ENCODE data around the gene SLC12A4.
"Not testable (repeated sequence)": the region's sequence is repeated elsewhere in the genome, so short reads cannot be mapped to it uniquely, and the experiment has no call there.

SLC12A4 gene

DNA sequence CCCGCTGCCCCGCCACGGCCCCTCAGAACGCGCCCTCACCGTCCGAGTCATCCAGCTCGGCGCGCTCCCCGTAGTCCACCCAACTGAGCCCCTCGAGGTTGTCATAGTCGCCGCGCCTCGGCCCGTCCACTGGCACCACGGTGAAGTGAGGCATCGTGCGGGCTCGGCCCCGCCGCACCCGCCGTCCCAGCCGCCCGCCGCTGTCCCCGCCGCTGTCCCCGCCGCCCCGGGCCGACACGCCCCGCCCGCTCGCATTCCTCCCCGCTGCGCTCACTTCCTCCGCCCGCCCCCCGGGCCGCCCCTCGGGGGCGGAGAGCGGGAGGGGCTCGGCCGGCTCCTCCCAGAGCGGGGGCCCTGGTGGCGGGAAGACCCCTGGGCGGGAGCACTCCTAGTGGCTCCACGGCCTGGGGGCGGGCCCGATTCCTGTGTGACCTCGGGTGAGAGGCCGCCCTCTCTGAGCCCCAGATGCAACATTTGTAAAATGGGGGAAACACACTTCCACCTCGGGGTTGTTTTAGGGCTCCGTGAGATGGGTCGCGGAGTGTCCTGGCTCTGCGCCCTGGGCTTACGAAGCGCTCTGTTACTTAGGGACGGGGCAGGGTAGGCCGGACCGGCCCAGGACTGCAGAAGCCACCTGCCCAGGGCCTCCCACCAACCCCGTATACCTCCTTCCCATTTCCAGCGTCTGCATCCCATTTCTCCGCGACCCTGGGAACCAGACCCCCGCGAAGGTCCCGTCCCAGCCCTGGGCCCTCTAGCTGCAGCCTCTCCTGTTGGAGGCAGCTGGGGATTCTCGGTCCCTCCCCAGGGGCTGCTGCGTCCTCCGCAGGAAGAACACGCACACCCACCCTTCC is at the start of gene SLC12A4:
SLC12A4 (minus strand) TSS at position 238 of the 854 bp plus-strand sequence; CDS start at position 154, 84 bp downstream.
- peak; percentile 58 for DNase-seq (ENCODE audit: low read depth)

GRCh38 chr16:68015681-68016080 is 47.2 kb upstream of the SLC12A4 start, which contains the start of gene DPEP2NB:
Gene DPEP2NB (minus strand): TSS chr16:68015911. CDS start chr16:68015770, 141 bp downstream.
- no peak for DNase-seq (ENCODE audit: low read depth)

GRCh38 chr16:68013440-68013839 is 45.0 kb upstream of the SLC12A4 start:
- DNase-seq (ENCODE audit: low read depth) = no peak

- not testable (repeated sequence) for DNase-seq (ENCODE audit: low read depth)
These were observed 41.4 kb upstream of the SLC12A4 start for GRCh38 chr16:68009872-68010271.

DNA sequence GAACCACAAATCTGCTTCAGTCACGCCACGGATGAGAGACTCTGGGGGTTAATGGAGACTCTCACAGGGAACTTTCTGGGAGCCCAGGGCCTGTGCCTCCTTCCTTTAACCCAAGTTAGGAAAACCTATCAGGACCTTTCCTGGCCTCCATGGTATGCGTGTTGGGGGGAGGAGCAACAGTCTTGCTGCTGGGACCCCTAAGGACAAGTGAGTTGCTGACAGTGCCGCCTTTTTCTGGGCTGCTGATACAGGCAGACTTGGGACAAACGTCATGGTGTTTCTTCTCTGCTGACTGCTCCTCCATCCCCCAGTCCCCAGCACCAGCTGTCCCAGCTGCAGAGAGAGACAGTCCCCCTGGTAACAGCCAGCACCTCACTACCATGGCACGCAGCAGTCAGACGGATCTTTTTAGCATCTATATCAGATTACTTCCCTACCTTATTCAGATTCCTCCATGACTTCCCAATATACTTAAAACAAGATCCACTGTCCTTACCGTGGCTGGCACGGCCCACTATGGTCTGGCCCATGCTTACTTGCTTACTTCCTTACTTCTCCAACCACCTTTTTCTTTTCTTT is 40.8 kb upstream of the SLC12A4 start:
- no peak for DNase-seq (ENCODE audit: low read depth)

GRCh38 chr16:68005786-68006286 is 37.4 kb upstream of the SLC12A4 start:
- no peak for DNase-seq (ENCODE audit: low read depth)

DNA sequence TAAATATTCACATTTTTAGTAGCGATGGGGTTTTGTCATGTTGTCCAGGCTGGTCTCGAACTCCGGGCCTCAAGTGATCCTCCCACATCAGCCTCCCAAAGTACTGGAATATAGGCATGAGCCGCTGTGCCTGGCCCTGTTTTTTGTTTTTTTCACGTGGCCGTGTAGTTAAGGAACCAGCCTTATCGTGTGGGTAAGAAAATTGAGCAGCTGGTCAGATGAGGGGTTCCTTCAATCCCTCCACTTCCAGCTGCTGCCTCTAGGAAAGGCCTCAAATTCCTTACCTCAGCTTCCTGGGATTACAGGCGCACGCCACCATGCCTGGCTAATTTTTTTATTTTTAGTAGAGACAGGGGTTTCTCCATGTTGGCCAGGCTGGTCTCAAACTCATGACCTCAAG is 36.8 kb upstream of the SLC12A4 start:
- no peak for DNase-seq (ENCODE audit: low read depth)

- DNase-seq (ENCODE audit: low read depth) = no peak
These were observed 34.6 kb upstream of the SLC12A4 start for GRCh38 chr16:68003031-68003430.

GRCh38 chr16:68000450-68000849 is 32.0 kb upstream of the SLC12A4 start:
- DNase-seq (ENCODE audit: low read depth) = no peak

GRCh38 chr16:67999985-68000384 is 31.5 kb upstream of the SLC12A4 start:
- DNase-seq (ENCODE audit: low read depth) = no peak

GRCh38 chr16:67998779-67999688 is 30.6 kb upstream of the SLC12A4 start, which contains the start of gene DPEP2:
Gene DPEP2 (minus strand): TSS chr16:67999484. CDS start chr16:67993212, 6,272 bp downstream.
- DNase-seq (ENCODE audit: low read depth) = not testable (repeated sequence)

- DNase-seq (ENCODE audit: low read depth) = not testable (repeated sequence)
These were observed 29.9 kb upstream of the SLC12A4 start for GRCh38 chr16:67998231-67998778.

- DNase-seq (ENCODE audit: low read depth) = no peak
These were observed 28.2 kb upstream of the SLC12A4 start for GRCh38 chr16:67996666-67997065.

- no peak for DNase-seq (ENCODE audit: low read depth)
These were observed 27.0 kb upstream of the SLC12A4 start for GRCh38 chr16:67995423-67995822.

- not testable (repeated sequence) for DNase-seq (ENCODE audit: low read depth)
These were observed 25.6 kb upstream of the SLC12A4 start for GRCh38 chr16:67994040-67994408.

GRCh38 chr16:67993207-67994039 is 25.0 kb upstream of the SLC12A4 start:
- DNase-seq (ENCODE audit: low read depth) = peak; percentile 51

DNA sequence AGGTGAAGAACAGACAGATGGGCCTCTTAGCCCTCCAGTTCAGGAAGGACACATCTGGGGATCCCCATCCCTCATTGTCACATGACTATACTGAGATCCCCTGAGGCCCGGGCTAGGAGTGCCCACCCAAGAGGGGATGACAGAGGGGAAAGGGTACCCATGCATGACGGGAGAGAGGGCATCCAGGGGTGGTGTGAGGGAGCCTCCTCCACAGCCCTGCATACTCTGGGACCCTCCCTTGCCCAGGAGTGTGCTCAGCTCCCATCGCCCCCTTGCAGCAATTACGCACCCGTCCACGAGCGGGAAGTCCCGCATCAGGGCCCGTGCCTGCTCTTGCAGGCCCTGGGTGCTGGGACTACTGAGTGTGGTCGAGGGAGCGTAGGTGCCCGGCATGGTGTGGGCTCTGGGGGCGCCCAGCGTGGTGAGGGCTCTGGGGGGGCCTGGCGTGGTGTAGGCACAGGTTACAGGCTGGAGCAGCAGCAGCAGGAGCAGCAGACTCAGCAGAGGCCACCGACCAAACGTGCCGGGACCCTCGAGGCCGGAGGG is 24.3 kb upstream of the SLC12A4 start:
- DNase-seq (ENCODE audit: low read depth) = no peak

DNA sequence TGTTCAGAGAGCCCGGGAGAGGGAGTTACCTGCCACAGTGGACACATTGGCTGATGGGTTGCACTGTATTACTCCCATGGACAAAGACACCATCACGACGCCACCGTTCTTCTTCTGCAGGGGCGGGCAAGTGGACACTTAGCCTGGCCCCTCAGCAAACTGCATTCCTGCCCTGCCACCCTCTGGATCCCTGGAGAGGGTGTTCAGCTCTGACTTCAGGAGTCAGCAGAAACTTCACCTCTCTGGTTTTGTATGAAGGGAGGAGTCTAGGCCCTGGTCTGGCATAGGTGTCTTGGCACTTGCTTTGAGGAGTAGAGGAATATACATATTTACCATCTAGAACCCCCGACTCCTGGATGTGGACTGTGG is 21.6 kb upstream of the SLC12A4 start:
- DNase-seq (ENCODE audit: low read depth) = no peak

GRCh38 chr16:67989322-67990017 is 21.0 kb upstream of the SLC12A4 start:
- DNase-seq (ENCODE audit: low read depth) = no peak

DNA sequence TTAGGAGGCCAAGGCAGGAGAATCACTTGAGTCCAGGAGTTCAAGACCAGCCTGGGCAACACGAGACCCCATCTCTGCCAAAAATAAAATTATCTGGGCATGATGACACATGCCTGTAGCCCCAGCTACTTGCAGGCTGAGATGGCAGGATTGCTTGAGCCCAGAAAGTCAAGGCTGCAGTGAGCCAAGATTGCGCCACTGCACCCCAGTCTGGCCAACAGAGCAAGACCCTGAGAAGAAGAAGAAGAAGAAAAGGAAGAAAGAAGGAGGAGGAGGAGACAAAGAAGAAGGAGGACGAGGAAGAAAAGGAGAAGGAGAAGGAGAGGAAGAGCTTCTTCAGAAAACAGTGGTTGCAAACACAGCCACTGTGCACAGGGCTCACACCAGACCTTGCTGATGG is 20.2 kb upstream of the SLC12A4 start:
- no peak for DNase-seq (ENCODE audit: low read depth)

Data from stimulated activated CD8-positive, alpha-beta memory T cell treated with anti-CD3 and anti-CD28 coated beads, Interleukin-15, amount 100 ng/mL, for 1 hour (primary cell).